H1 (cell line): ENCODE measurements around the gene ENTPD8. TPM values are rescaled to one million over a fixed set of nuclear protein-coding genes. Genes with fewer than 3 reads are reported as not detected.

ENCODE experiments used
- ASH2L ChIP-seq: fragments of 200-600, 300-600 bp; sonication (generic); IDR thresholded peaks from one replicate; pipeline ENCODE4 v1.7.1; 2017; ENCODE audit warnings: low read length
- GTF2F1 ChIP-seq: IDR thresholded peaks from 2 replicates; pipeline ENCODE4 v1.6.1; 2012; ENCODE audit warnings: low read depth, low read length, improper control_type of control experiment, borderline replicate concordance
- RBBP5 ChIP-seq: IDR thresholded peaks from 2 replicates; pipeline ENCODE4 v1.7.1; 2012; ENCODE audit warnings: low read depth, mild to moderate bottlenecking, inconsistent platforms, low read length, moderate library complexity, borderline replicate concordance
- SAP30 ChIP-seq: fragments of 300-600 bp; sonication (generic); IDR thresholded peaks from 2 replicates; pipeline ENCODE4 v1.7.1; 2012; ENCODE audit warnings: low read length, moderate library complexity, mild to moderate bottlenecking, inconsistent platforms; ENCODE audit not compliant: insufficient read depth, insufficient replicate concordance
- polyA plus RNA-seq, 7 experiments: library from polyadenylated mRNA; depleted of rRNA in 3 of 7; stranded (reverse) in 5 of 7; unstranded in 2 of 7; fragments of >200 nt in 5 of 7; fragments of 200-250 nt in 2 of 7; gene quantifications; 1 replicate in 5 of 7; 2 replicates in 1 of 7; 4 replicates in 1 of 7; pipeline versions ENCODE4 v1.2.1 to v1.2.3, GENCODE V29; 2011 to 2013; ENCODE audit warnings: missing spikeins in 2 of 7, mixed read lengths in 2 of 7
- total RNA-seq: library from RNA; stranded (reverse); fragmentation: NEBNext Ultra II Directional; extraction: Animal tissue kit (Norgen Biotek cat#: 25700); gene quantifications from 2 replicates; pipeline ENCODE4 v1.2.1, GENCODE V29; 2021
- TF ChIP-seq, protein P1 (sequence below): fragments of 300-600 bp; sonication (generic); IDR thresholded peaks from 2 replicates; pipeline ENCODE4 v1.7.1; 2012; ENCODE audit warnings: low read length, moderate library complexity, mild to moderate bottlenecking, inconsistent platforms; ENCODE audit not compliant: insufficient replicate concordance

The ENTPD8 gene
- total and polyA plus RNA-seq, 2 of the 8 experiments (the other 6 are each of a cell fraction or from before 2014, with no cell fraction given), result 0.48 to 0.51 TPM

DNA sequence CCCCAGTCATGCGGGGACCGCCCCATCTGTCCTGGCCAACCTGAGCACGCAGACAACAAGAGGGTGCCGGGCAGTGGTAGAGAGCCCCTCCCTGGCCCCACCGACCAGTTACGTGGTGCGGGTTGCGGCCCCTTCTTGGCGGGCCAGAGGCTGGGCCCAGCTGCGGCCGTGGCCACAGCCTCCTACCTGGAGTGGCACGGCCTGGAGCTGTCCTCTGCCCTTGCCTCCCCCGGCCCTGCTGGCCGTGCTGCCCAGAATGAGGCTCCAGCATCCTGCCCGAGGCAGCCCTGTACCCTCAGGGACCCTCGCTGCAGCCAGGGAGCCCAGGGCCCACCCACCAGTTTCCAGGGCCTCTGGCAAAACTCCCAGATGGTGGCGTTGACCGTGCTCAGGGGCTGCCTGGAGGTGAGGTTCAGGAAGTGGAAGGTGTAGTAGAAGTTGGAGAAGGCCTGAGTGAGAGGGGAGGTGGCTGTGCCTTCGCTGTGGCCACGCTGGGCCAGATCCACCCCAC is 5.7 kb downstream of the ENTPD8 start (continued):
- TF ChIP-seq, protein P1, sequence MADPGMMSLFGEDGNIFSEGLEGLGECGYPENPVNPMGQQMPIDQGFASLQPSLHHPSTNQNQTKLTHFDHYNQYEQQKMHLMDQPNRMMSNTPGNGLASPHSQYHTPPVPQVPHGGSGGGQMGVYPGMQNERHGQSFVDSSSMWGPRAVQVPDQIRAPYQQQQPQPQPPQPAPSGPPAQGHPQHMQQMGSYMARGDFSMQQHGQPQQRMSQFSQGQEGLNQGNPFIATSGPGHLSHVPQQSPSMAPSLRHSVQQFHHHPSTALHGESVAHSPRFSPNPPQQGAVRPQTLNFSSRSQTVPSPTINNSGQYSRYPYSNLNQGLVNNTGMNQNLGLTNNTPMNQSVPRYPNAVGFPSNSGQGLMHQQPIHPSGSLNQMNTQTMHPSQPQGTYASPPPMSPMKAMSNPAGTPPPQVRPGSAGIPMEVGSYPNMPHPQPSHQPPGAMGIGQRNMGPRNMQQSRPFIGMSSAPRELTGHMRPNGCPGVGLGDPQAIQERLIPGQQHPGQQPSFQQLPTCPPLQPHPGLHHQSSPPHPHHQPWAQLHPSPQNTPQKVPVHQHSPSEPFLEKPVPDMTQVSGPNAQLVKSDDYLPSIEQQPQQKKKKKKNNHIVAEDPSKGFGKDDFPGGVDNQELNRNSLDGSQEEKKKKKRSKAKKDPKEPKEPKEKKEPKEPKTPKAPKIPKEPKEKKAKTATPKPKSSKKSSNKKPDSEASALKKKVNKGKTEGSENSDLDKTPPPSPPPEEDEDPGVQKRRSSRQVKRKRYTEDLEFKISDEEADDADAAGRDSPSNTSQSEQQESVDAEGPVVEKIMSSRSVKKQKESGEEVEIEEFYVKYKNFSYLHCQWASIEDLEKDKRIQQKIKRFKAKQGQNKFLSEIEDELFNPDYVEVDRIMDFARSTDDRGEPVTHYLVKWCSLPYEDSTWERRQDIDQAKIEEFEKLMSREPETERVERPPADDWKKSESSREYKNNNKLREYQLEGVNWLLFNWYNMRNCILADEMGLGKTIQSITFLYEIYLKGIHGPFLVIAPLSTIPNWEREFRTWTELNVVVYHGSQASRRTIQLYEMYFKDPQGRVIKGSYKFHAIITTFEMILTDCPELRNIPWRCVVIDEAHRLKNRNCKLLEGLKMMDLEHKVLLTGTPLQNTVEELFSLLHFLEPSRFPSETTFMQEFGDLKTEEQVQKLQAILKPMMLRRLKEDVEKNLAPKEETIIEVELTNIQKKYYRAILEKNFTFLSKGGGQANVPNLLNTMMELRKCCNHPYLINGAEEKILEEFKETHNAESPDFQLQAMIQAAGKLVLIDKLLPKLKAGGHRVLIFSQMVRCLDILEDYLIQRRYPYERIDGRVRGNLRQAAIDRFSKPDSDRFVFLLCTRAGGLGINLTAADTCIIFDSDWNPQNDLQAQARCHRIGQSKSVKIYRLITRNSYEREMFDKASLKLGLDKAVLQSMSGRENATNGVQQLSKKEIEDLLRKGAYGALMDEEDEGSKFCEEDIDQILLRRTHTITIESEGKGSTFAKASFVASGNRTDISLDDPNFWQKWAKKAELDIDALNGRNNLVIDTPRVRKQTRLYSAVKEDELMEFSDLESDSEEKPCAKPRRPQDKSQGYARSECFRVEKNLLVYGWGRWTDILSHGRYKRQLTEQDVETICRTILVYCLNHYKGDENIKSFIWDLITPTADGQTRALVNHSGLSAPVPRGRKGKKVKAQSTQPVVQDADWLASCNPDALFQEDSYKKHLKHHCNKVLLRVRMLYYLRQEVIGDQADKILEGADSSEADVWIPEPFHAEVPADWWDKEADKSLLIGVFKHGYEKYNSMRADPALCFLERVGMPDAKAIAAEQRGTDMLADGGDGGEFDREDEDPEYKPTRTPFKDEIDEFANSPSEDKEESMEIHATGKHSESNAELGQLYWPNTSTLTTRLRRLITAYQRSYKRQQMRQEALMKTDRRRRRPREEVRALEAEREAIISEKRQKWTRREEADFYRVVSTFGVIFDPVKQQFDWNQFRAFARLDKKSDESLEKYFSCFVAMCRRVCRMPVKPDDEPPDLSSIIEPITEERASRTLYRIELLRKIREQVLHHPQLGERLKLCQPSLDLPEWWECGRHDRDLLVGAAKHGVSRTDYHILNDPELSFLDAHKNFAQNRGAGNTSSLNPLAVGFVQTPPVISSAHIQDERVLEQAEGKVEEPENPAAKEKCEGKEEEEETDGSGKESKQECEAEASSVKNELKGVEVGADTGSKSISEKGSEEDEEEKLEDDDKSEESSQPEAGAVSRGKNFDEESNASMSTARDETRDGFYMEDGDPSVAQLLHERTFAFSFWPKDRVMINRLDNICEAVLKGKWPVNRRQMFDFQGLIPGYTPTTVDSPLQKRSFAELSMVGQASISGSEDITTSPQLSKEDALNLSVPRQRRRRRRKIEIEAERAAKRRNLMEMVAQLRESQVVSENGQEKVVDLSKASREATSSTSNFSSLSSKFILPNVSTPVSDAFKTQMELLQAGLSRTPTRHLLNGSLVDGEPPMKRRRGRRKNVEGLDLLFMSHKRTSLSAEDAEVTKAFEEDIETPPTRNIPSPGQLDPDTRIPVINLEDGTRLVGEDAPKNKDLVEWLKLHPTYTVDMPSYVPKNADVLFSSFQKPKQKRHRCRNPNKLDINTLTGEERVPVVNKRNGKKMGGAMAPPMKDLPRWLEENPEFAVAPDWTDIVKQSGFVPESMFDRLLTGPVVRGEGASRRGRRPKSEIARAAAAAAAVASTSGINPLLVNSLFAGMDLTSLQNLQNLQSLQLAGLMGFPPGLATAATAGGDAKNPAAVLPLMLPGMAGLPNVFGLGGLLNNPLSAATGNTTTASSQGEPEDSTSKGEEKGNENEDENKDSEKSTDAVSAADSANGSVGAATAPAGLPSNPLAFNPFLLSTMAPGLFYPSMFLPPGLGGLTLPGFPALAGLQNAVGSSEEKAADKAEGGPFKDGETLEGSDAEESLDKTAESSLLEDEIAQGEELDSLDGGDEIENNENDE, result no peak
- TF ChIP-seq SAP30, result no peak
- no peak for TF ChIP-seq RBBP5
- TF ChIP-seq GTF2F1, result no peak
- TF ChIP-seq ASH2L, result no peak
